GM23338 (cell line): ENCODE data around the gene DDA1. TPM values are rescaled to one million over a fixed set of nuclear protein-coding genes. Genes with fewer than 3 reads are reported as not detected.

Source experiments
- ATAC-seq: fragments of 200-7000 bp; cut with Tn5 transposase; 3 replicates; pipeline ENCODE4 v1.9.1; 2020
- DNase-seq: peaks from one replicate; pipeline ENCODE4 v3.0.0-alpha.2; 2015; ENCODE audit warnings: low spot score
- H2AFZ ChIP-seq: fragments of 200-600 bp; sonication (generic); 2 replicates; pipeline ENCODE4 v1.8.0; 2016; ENCODE audit warnings: antibody characterized with exemption, mild to moderate bottlenecking, moderate library complexity
- H3F3A ChIP-seq: fragments of 200-600 bp; sonication (generic); replicated peaks from 2 replicates; pipeline ENCODE4 v1.8.0; 2017; ENCODE audit warnings: antibody characterized with exemption, mixed run types, low read depth
- H3K27ac ChIP-seq: fragments of 200-600 bp; sonication (generic); 2 replicates; pipeline ENCODE4 v1.6.1; 2016; ENCODE audit warnings: low read depth
- H3K27me3 ChIP-seq: fragments of 200-600 bp; sonication (generic); 2 replicates; pipeline ENCODE4 v1.8.0; 2016; ENCODE audit warnings: mild to moderate bottlenecking, mixed run types, moderate library complexity; ENCODE audit not compliant: insufficient read depth
- H3K36me3 ChIP-seq: fragments of 200-600 bp; sonication (generic); 2 replicates; pipeline ENCODE4 v1.8.0; 2016; ENCODE audit warnings: mild to moderate bottlenecking; ENCODE audit not compliant: insufficient read depth
- H3K4me1 ChIP-seq: fragments of 200-600 bp; sonication (generic); 2 replicates; pipeline ENCODE4 v1.8.0; 2016; ENCODE audit warnings: mild to moderate bottlenecking, moderate library complexity; ENCODE audit not compliant: insufficient read depth
- H3K4me2 ChIP-seq: fragments of 200-600 bp; sonication (generic); 2 replicates; pipeline ENCODE4 v1.7.1; 2017; ENCODE audit warnings: mixed run types
- H3K4me3 ChIP-seq: fragments of 200-600 bp; sonication (generic); 2 replicates; pipeline ENCODE4 v1.6.1; 2016; ENCODE audit warnings: mixed run types
- H3K79me2 ChIP-seq: fragments of 200-600 bp; sonication (generic); replicated peaks from 2 replicates; pipeline ENCODE4 v1.8.0; 2017; ENCODE audit warnings: mild to moderate bottlenecking; ENCODE audit not compliant: insufficient read depth
- H3K9me2 ChIP-seq: fragments of 200-600 bp; sonication (generic); 2 replicates; pipeline ENCODE4 v1.8.0; 2017; ENCODE audit not compliant: insufficient read depth
- H4K20me1 ChIP-seq: fragments of 200-600 bp; sonication (generic); replicated peaks from 2 replicates; pipeline ENCODE4 v1.8.0; 2017; ENCODE audit warnings: mild to moderate bottlenecking; ENCODE audit not compliant: insufficient read depth
- H3K27ac Mint-ChIP-seq: 2 replicates; pipeline ENCODE4 v1.8.0; 2020; ENCODE audit warnings: inconsistent platforms, mild to moderate bottlenecking, moderate library complexity, mixed read lengths
- H3K27me3 Mint-ChIP-seq: 3 replicates; pipeline ENCODE4 v1.8.0; 2022; ENCODE audit warnings: low read depth, mild to moderate bottlenecking, moderate library complexity, mixed read lengths, inconsistent platforms; ENCODE audit not compliant: insufficient read depth, poor library complexity
- H3K36me3 Mint-ChIP-seq: 3 replicates; pipeline ENCODE4 v1.8.0; 2021; ENCODE audit warnings: low read depth, mild to moderate bottlenecking, inconsistent platforms, moderate library complexity, mixed read lengths
- H3K4me1 Mint-ChIP-seq: 3 replicates; pipeline ENCODE4 v1.8.0; 2020; ENCODE audit warnings: mild to moderate bottlenecking, inconsistent platforms, mixed read lengths
- H3K4me3 Mint-ChIP-seq: 3 replicates; pipeline ENCODE4 v1.8.0; 2021; ENCODE audit warnings: moderate library complexity, mild to moderate bottlenecking, inconsistent platforms, mixed read lengths
- H3K9me3 Mint-ChIP-seq: 3 replicates; pipeline ENCODE4 v1.8.0; 2020; ENCODE audit warnings: moderate library complexity, mild to moderate bottlenecking, inconsistent platforms, mixed read lengths
- CREB1 ChIP-seq: fragments of 250-450 bp; sonication (Bioruptor Pico); IDR thresholded peaks from 2 replicates; pipeline ENCODE4 v1.5.0; 2020; ENCODE audit warnings: low read depth, mild to moderate bottlenecking, moderate library complexity
- ETS1 ChIP-seq: IDR thresholded peaks from 2 replicates; pipeline ENCODE4 v1.6.1; 2016; ENCODE audit warnings: antibody characterized with exemption
- EZH2phosphoT487 ChIP-seq: fragments of 200-600 bp; sonication (generic); IDR thresholded peaks from one replicate; pipeline ENCODE4 v1.8.1; 2018; ENCODE audit warnings: antibody characterized with exemption; ENCODE audit not compliant: unreplicated experiment
- REST ChIP-seq: IDR thresholded peaks from one replicate; pipeline ENCODE4 v1.6.1; 2018; ENCODE audit warnings: antibody characterized with exemption; ENCODE audit not compliant: unreplicated experiment
- ZNF114 ChIP-seq: fragments of 250-450 bp; sonication (Bioruptor Pico); IDR thresholded peaks from 2 replicates; pipeline ENCODE4 v1.5.0; 2020; ENCODE audit warnings: mild to moderate bottlenecking, moderate library complexity
- ZNF331 ChIP-seq: fragments of 250-450 bp; sonication (Bioruptor Pico); IDR thresholded peaks from 2 replicates; pipeline ENCODE4 v1.5.0; 2020; ENCODE audit warnings: low read depth, mild to moderate bottlenecking, moderate library complexity
- ZNF462 ChIP-seq: fragments of 250-450 bp; sonication (Bioruptor Pico); IDR thresholded peaks from 2 replicates; pipeline ENCODE4 v1.5.0; 2020; ENCODE audit warnings: mild to moderate bottlenecking, moderate library complexity
- polyA plus RNA-seq: library from polyadenylated mRNA; unstranded; fragments of >200 nt; fragmentation: Nextera tagmentation; extraction: Ambion mirVana; gene quantifications from 2 replicates; pipeline ENCODE4 v1.2.1, GENCODE V29; 2016
- total RNA-seq: library from RNA; depleted of rRNA; stranded (reverse); fragments of >200 nt; shearing (Covaris generic); gene quantifications from 2 replicates; pipeline ENCODE4 v1.2.3, GENCODE V29; 2014

DDA1 gene
- total and polyA plus RNA-seq, 2 experiments from 2014 or later: 34.6 to 107 TPM

- TF ChIP-seq ZNF462: no peak
- no peak for TF ChIP-seq REST
- TF ChIP-seq ZNF114: no peak
- TF ChIP-seq EZH2phosphoT487: no peak
Observed at GRCh38 chr19:17296976-17297375, 12.4 kb upstream of the DDA1 start (continued).

- Histone ChIP-seq H3F3A (peaks cover 29% of the 10 kb centered on the region), H3K4me2 (no peak overlapping the region), H3K4me3 (no peak overlapping the region), H3K9me2 (no peaks in the 10 kb centered on the region), H3K27me3 (no peaks in the 10 kb centered on the region), H3K36me3 (no peaks in the 10 kb centered on the region; the same call in 1 of the 2 replicates), H3K27ac (no peak overlapping the region), H3K79me2 (peaks cover 7% of the 10 kb centered on the region), H2AFZ (no peak overlapping the region), H3K4me1 (peaks cover 28% of the 10 kb centered on the region), H4K20me1 (peaks cover 3% of the 10 kb centered on the region)
- ATAC-seq (no peak), DNase-seq (no peak)
- H3K27me3 Mint-ChIP-seq: peaks cover 20% of the 10 kb centered on the region
- peak overlapping the region; percentile 20; the same call in 2 of the 3 replicates for H3K4me3 Mint-ChIP-seq
- peaks cover 10% of the 10 kb centered on the region for H3K9me3 Mint-ChIP-seq
- peaks cover 27% of the 10 kb centered on the region for H3K4me1 Mint-ChIP-seq
- peaks cover 25% of the 10 kb centered on the region for H3K36me3 Mint-ChIP-seq
- H3K27ac Mint-ChIP-seq: no peak overlapping the region
- no peak for TF ChIP-seq ETS1
- no peak for TF ChIP-seq CREB1
- no peak for TF ChIP-seq ZNF331 (CRISPR knock-in tag)
Observed at GRCh38 chr19:17300992-17301619, 8.3 kb upstream of the DDA1 start.
